ENCODE results near the gene SPATA33.

DNA sequence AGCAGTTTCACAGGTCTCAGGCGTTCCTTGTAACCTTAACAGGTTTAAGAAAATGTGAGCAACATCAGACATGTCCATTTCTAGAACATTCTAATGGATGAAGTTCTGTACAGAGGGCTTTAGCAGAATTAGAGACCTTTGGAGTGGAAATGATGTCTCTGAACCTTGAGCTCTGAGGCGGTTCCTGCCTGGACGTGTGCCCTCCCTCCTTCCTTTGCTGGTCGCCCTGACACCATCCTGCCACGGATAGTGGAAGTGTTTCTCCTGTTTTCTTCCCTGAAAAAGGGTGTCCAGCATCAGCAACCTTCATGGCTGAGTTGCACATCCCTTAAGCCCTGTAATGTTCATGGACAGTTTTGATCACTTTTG is 11.1 kb downstream of the SPATA33 start:
- TF ChIP-seq, protein P1, sequence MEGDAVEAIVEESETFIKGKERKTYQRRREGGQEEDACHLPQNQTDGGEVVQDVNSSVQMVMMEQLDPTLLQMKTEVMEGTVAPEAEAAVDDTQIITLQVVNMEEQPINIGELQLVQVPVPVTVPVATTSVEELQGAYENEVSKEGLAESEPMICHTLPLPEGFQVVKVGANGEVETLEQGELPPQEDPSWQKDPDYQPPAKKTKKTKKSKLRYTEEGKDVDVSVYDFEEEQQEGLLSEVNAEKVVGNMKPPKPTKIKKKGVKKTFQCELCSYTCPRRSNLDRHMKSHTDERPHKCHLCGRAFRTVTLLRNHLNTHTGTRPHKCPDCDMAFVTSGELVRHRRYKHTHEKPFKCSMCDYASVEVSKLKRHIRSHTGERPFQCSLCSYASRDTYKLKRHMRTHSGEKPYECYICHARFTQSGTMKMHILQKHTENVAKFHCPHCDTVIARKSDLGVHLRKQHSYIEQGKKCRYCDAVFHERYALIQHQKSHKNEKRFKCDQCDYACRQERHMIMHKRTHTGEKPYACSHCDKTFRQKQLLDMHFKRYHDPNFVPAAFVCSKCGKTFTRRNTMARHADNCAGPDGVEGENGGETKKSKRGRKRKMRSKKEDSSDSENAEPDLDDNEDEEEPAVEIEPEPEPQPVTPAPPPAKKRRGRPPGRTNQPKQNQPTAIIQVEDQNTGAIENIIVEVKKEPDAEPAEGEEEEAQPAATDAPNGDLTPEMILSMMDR (conservative IDR thresholded peaks at IDR 0.05): no peak
- TF ChIP-seq EZH2 (IDR thresholded peaks at IDR 0.05; ENCODE audit: low read depth): no peak

Data from PC-9 (cell line).